GM18517 (cell line): Measurements from ENCODE around the gene NAB2.
"Not testable (repeated sequence)": the region's sequence is repeated elsewhere in the genome, so short reads cannot be mapped to it uniquely, and the experiment has no call there.

Source experiments
- ATAC-seq: cut with Tn5 transposase; IDR thresholded peaks from one replicate; pipeline ENCODE4 v1.9.1; 2021; ENCODE audit warnings: mild to moderate bottlenecking, moderate library complexity; ENCODE audit not compliant: unreplicated experiment

The NAB2 gene

GRCh38 chr12:57063991-57064685 lies 24.8 kb upstream of the NAB2 start:
- ATAC-seq, result peak; percentile 80

DNA sequence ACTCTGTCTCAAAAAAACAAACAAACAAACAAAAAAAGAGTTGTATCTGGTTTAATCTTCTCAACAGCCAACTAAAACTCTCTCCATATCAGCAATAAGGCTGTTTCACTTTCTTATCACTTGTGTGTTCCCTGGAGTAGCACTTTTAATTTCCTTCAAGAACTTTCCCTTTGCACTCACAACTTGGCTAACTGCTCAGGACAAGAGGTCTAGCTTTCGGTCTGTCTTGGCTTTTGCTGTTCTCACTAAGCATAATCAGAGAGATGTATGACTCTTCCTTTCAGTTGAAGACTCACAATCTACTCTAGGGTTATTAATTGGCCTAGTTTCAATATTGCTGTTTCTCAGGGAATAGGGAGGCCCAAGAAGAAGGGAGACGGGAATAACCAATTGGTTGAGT lies 22.7 kb upstream of the NAB2 start:
- ATAC-seq, result no peak

- ATAC-seq, result peak; percentile 85
These were observed 19.4 kb upstream of the NAB2 start for GRCh38 chr12:57069523-57069922.

DNA sequence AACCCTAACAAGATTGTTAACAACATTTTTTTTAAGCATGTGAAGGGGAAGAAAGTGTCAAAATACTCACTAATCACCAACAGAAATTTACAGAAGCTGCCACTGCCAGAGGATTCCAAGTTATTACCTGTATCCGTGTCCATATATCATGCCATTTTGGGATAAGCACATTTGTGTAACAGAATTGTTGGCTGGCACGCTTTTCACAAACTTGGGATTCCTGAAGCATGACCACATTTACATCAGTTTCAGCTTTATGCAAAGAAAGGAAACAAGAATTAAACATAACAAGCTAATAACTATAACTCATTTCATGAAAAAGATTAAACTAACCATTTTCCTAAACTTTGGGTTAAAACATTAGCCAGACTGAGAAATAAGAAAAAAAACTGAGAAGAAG lies 16.3 kb upstream of the NAB2 start:
- ATAC-seq, result no peak

GRCh38 chr12:57073566-57074450 lies 15.1 kb upstream of the NAB2 start:
- not testable (repeated sequence) for ATAC-seq

- ATAC-seq, result peak; percentile 98
These were observed 10.2 kb upstream of the NAB2 start, which contains the start of gene NEMP1 for GRCh38 chr12:57078519-57079404. NEMP1 (minus strand) TSS chr12:57078791; CDS start chr12:57078745, 46 bp downstream.

- no peak for ATAC-seq
These were observed 9.1 kb upstream of the NAB2 start for GRCh38 chr12:57079821-57080220.

GRCh38 chr12:57080855-57081254 lies 8.1 kb upstream of the NAB2 start:
- ATAC-seq, result no peak

DNA sequence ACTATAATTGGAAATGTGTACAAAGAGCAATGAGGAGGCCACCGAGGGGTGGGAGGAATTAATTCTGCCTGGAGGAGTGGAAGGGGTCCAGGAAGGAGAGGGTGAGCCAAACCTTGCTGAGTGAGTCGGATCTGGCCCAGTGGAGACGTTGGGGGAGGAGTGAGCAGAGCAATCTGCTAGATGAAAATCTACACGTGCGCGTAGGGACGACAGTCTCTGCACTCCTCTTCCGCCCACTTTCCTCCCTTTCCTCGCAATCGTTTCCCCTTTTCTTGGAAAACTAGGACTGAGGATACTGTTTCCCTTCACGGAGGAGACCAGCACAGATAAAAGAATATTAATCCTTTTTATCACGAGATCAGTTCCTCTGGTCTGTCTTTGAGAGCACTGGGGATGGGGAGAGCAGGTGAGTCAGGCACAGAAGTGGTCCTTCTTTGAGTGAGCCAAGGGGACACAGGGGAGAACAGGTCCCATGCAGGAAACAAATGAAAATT lies 2.9 kb upstream of the NAB2 start:
- no peak for ATAC-seq

- no peak for ATAC-seq
These were observed 2.4 kb upstream of the NAB2 start for GRCh38 chr12:57086493-57087009.

- ATAC-seq, result no peak
These were observed 1.8 kb upstream of the NAB2 start for GRCh38 chr12:57087010-57087690.

GRCh38 chr12:57087691-57088353 lies 1.1 kb upstream of the NAB2 start:
- ATAC-seq, result peak; percentile 34

GRCh38 chr12:57089271-57090245 lies 644 bp downstream of the NAB2 start:
- ATAC-seq, result no peak

DNA sequence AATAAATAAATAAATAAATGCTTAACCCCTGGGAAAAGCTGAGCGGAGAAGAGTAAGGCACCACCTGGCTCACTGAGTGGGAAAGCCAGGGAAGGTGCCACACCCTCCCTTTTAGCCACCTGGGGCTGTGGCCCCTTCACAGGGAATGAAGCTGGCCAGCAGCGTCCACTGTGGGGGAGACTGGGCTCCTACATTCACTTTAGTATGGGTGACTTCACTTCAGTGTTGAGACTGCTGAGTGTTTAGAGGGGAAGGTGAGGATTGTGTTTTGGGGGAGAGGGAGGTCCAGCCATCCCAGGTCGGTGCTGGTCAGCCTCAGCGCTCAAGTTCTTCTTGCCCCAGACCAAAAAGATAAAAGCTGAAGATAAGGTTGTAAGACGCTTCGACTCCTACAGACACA lies 1.6 kb downstream of the NAB2 start:
- ATAC-seq, result no peak

- ATAC-seq, result no peak
These were observed 2.2 kb downstream of the NAB2 start for GRCh38 chr12:57090924-57091637.

GRCh38 chr12:57091638-57092528 lies 3.0 kb downstream of the NAB2 start:
- ATAC-seq, result no peak

DNA sequence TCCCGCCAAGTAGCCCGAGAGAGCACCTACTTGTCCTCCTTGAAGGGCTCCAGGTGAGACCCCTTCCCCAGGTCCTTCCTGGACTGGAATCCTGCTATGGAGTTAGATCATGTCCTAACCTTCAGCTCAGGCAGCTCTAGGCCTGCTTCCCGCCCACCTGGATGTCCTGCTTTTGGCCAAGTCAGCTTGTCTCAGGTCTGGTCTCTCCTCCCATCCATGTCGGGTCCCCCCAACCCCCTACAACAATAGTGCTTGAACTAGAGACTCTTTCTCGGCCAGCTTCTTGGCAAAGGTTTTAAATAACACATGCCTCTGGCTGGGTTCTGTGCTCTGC lies 3.6 kb downstream of the NAB2 start:
- no peak for ATAC-seq
